Keratinocyte (primary cell): ENCODE measurements around the gene CDYL2. TPM values are rescaled to one million over a fixed set of nuclear protein-coding genes. Genes with fewer than 3 reads are reported as not detected.

Experiments used
- DNase-seq: peaks from one replicate; pipeline ENCODE4 v3.0.0-alpha.2; 2011; ENCODE audit warnings: low read depth, missing footprints, low spot score
- FAIRE-seq: peaks from 2 replicates; lab custom pipeline; 2011; peaks lifted over from hg19 to GRCh38; lab: Jason Lieb, UNC
- H2AFZ ChIP-seq: 2 replicates; pipeline ENCODE4 v1.6.0; 2012; ENCODE audit warnings: low read length, control low read depth, inconsistent platforms; ENCODE audit not compliant: control insufficient read depth
- H3K27ac ChIP-seq: 2 replicates; pipeline ENCODE4 v1.5.1; 2011; ENCODE audit warnings: low read length; ENCODE audit not compliant: control insufficient read depth, insufficient read depth
- H3K27me3 ChIP-seq: 3 replicates; pipeline ENCODE4 v1.6.0; 2011; ENCODE audit warnings: low read length; ENCODE audit not compliant: control insufficient read depth, insufficient read depth; ENCODE audit errors: extremely low read depth
- H3K36me3 ChIP-seq, 2 experiments: 2 replicates in 1 of 2; 3 replicates in 1 of 2; pipeline ENCODE4 v1.5.1; 2011; ENCODE audit warnings: low read length in 2 of 2, mild to moderate bottlenecking in 1 of 2; ENCODE audit not compliant: control insufficient read depth in 2 of 2, insufficient read depth in 2 of 2; ENCODE audit errors: extremely low read depth in 1 of 2
- H3K4me1 ChIP-seq: 3 replicates; pipeline ENCODE4 v1.5.1; 2011; ENCODE audit warnings: low read length; ENCODE audit not compliant: control insufficient read depth, insufficient read depth; ENCODE audit errors: extremely low read depth
- H3K4me2 ChIP-seq: 3 replicates; pipeline ENCODE4 v1.6.0; 2011; ENCODE audit warnings: low read depth, low read length; ENCODE audit not compliant: control insufficient read depth, insufficient read depth; ENCODE audit errors: extremely low read depth
- H3K4me3 ChIP-seq, 3 experiments: fragments of 200-600 bp in 1 of 3; sonication (generic) in 1 of 3; 2 replicates in 2 of 3; 3 replicates in 1 of 3; pipeline ENCODE4 v1.5.1; 2011 to 2016; ENCODE audit warnings: low read length in 3 of 3, mild to moderate bottlenecking in 3 of 3, control low read depth in 2 of 3, inconsistent platforms in 1 of 3, low read depth in 1 of 3, mixed read lengths in 1 of 3, mixed run types in 1 of 3, moderate library complexity in 1 of 3; ENCODE audit not compliant: control insufficient read depth in 2 of 3, insufficient read depth in 2 of 3; ENCODE audit errors: extremely low read depth in 1 of 3
- H3K79me2 ChIP-seq: 2 replicates; pipeline ENCODE4 v1.6.0; 2012; ENCODE audit warnings: low read length; ENCODE audit not compliant: control insufficient read depth, insufficient read depth
- H3K9ac ChIP-seq: 3 replicates; pipeline ENCODE4 v1.6.0; 2011; ENCODE audit warnings: low read length; ENCODE audit not compliant: control insufficient read depth, insufficient read depth; ENCODE audit errors: extremely low read depth
- H3K9me1 ChIP-seq: 3 replicates; pipeline ENCODE4 v1.6.0; 2011; ENCODE audit warnings: low read length; ENCODE audit not compliant: control insufficient read depth, insufficient read depth; ENCODE audit errors: extremely low read depth
- H3K9me3 ChIP-seq: 2 replicates; pipeline ENCODE4 v1.5.1; 2012; ENCODE audit warnings: low read depth, low read length; ENCODE audit not compliant: control insufficient read depth
- H4K20me1 ChIP-seq: 3 replicates; pipeline ENCODE4 v1.6.0; 2011; ENCODE audit warnings: low read length; ENCODE audit not compliant: control insufficient read depth, insufficient read depth; ENCODE audit errors: extremely low read depth
- EZH2 ChIP-seq: IDR thresholded peaks from one replicate; pipeline ENCODE4 v1.6.1; 2012; ENCODE audit warnings: inconsistent platforms, mild to moderate bottlenecking, low read length, moderate library complexity
- dilution Hi-C: fragments of 300-500 bp; cut with MboI; formaldehyde crosslinking; loops from one replicate; pipeline ENCODE4 v1.7.0; 2020; ENCODE audit warnings: low sequenced_read_pairs; ENCODE audit not compliant: extremely low pct_ligation_motif_present
- polyA plus RNA-seq, 5 experiments: library from polyadenylated mRNA; depleted of rRNA in 3 of 5; stranded (reverse) in 3 of 5; stranded (forward) in 1 of 5; unstranded in 1 of 5; fragments of >200 nt; gene quantifications; 1 replicate in 1 of 5; 2 replicates in 3 of 5; 3 replicates in 1 of 5; pipeline versions ENCODE4 v1.2.1 to v1.2.3, GENCODE V29; 2011 to 2012; ENCODE audit warnings: missing spikeins in 2 of 5, low read depth in 1 of 5, low replicate concordance in 1 of 5
- TF ChIP-seq, protein P1 (sequence below), 3 experiments: IDR thresholded peaks in 1 of 3; conservative IDR thresholded peaks in 1 of 3; optimal IDR thresholded peaks in 1 of 3; 2 replicates in 2 of 3; 3 replicates in 1 of 3; pipeline versions ENCODE3 to v1.5.1; 2011; ENCODE audit warnings: low read length in 3 of 3, mild to moderate bottlenecking in 3 of 3, moderate library complexity in 2 of 3, control low read depth in 1 of 3, inconsistent platforms in 1 of 3; ENCODE audit not compliant: insufficient read depth in 2 of 3; ENCODE audit errors: extremely low read depth in 1 of 3

The CDYL2 gene
- polyA plus RNA-seq, 1 donor (not counting 4 experiments of a cell fraction or from before 2014, with no cell fraction given) = 2.0 TPM

DNA sequence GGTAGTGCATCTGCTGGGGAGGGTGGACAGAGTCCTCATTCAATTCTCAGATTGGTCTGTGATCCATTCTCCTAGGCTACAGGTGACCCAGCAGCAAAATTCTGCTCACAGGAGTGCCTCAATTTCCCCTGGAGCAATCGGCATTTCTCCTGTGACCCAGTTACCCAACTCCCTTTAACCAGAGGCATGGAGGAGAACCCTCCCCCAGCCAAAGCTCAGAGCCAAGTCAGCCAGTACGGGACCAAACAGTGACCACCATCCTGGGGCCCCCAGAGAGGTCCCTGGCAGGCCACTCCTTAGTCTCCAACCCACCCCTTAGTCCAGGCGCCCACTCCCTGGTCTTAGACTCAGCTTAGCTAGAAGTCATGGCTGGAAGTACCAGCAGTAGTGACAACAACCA, 188.0 kb downstream of the CDYL2 start:
- no peak overlapping the region for H3K4me2 ChIP-seq
- no peak overlapping the region for H3K4me3 ChIP-seq
- H3K9ac ChIP-seq = no peak overlapping the region
- dilution Hi-C loops = no loop called here
- H3K9me1 ChIP-seq = no peaks in the 10 kb centered on the region
- no peak overlapping the region for H3K27ac ChIP-seq
- DNase-seq = no peak
- H3K27me3 ChIP-seq = no peaks in the 10 kb centered on the region
- H3K9me3 ChIP-seq = peaks cover 2% of the 10 kb centered on the region
- peaks cover 5% of the 10 kb centered on the region in 2 experiments for H3K36me3 ChIP-seq
- H3K4me1 ChIP-seq = peaks cover 21% of the 10 kb centered on the region
- H4K20me1 ChIP-seq = no peaks in the 10 kb centered on the region
- no peaks in the 10 kb centered on the region for H3K79me2 ChIP-seq
- no peak for TF ChIP-seq EZH2
- TF ChIP-seq, protein P1, sequence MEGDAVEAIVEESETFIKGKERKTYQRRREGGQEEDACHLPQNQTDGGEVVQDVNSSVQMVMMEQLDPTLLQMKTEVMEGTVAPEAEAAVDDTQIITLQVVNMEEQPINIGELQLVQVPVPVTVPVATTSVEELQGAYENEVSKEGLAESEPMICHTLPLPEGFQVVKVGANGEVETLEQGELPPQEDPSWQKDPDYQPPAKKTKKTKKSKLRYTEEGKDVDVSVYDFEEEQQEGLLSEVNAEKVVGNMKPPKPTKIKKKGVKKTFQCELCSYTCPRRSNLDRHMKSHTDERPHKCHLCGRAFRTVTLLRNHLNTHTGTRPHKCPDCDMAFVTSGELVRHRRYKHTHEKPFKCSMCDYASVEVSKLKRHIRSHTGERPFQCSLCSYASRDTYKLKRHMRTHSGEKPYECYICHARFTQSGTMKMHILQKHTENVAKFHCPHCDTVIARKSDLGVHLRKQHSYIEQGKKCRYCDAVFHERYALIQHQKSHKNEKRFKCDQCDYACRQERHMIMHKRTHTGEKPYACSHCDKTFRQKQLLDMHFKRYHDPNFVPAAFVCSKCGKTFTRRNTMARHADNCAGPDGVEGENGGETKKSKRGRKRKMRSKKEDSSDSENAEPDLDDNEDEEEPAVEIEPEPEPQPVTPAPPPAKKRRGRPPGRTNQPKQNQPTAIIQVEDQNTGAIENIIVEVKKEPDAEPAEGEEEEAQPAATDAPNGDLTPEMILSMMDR (optimal IDR thresholded peaks at IDR 0.05 in 1 of 3, IDR thresholded peaks at IDR 0.05 in 1 of 3, conservative IDR thresholded peaks at IDR 0.05 in 1 of 3; ENCODE audit: extremely low read depth in 1 of 3, insufficient read depth in 2 of 3, low read length in 3 of 3) = no peak
- no peak overlapping the region for H2AFZ ChIP-seq
- no peak for FAIRE-seq

DNA sequence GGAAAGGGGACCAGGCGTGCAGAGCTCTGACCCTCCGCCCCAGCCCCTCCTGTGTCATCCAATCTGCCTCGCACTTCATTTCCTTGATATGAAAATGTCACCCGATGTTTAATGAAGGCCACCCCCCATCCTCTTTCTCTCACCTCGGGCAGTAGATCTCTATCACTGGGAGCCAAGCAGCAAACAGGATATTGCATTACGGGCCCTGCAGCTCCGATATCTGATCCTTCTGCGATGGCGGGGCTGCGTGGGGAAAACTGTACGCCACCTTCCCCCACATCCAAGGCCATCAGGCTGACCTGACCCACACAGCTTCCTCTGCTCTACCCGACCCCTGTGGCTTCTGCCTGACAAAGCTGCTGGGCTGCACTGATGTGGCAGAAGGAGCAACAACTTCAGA, 188.7 kb downstream of the CDYL2 start:
- Histone ChIP-seq H4K20me1 (no peaks in the 10 kb centered on the region), H3K9ac (no peak overlapping the region), H3K4me1 (peaks cover 21% of the 10 kb centered on the region), H3K36me3 (peaks cover 5% of the 10 kb centered on the region in 2 experiments), H3K79me2 (no peaks in the 10 kb centered on the region), H3K9me3 (peaks cover 2% of the 10 kb centered on the region), H3K4me3 (no peak overlapping the region), H3K4me2 (no peak overlapping the region), H3K27ac (no peak overlapping the region), H2AFZ (no peak overlapping the region), H3K27me3 (no peaks in the 10 kb centered on the region), H3K9me1 (no peaks in the 10 kb centered on the region)
- DNase-seq (no peak), FAIRE-seq (no peak)
- TF ChIP-seq, protein P1 (optimal IDR thresholded peaks at IDR 0.05 in 1 of 3, IDR thresholded peaks at IDR 0.05 in 1 of 3, conservative IDR thresholded peaks at IDR 0.05 in 1 of 3; ENCODE audit: extremely low read depth in 1 of 3, insufficient read depth in 2 of 3, low read length in 3 of 3) = no peak
- no peak for TF ChIP-seq EZH2
- dilution Hi-C loops = no loop called here
